Skin epidermis (tissue), 12 donors: ENCODE data around the gene DSG1.
"Not testable (repeated sequence)": the region's sequence is repeated elsewhere in the genome, so short reads cannot be mapped to it uniquely, and the experiment has no call there.

ENCODE experiments used
- H3K27ac ChIP-seq, 21 experiments: fragments of 200-600 bp; sonication (generic) in 11 of 21; one replicate each; pipeline ENCODE4 v1.5.0; 2020; ENCODE audit warnings: mild to moderate bottlenecking in 3 of 21, inconsistent platforms in 2 of 21, moderate library complexity in 2 of 21
- H3K4me3 ChIP-seq, 7 experiments: fragments of 200-600 bp; sonication (generic) in 2 of 7; one replicate each; pipeline ENCODE4 v1.5.0; 2020; ENCODE audit warnings: inconsistent platforms in 2 of 7, mild to moderate bottlenecking in 2 of 7, moderate library complexity in 1 of 7

DSG1 gene

DNA sequence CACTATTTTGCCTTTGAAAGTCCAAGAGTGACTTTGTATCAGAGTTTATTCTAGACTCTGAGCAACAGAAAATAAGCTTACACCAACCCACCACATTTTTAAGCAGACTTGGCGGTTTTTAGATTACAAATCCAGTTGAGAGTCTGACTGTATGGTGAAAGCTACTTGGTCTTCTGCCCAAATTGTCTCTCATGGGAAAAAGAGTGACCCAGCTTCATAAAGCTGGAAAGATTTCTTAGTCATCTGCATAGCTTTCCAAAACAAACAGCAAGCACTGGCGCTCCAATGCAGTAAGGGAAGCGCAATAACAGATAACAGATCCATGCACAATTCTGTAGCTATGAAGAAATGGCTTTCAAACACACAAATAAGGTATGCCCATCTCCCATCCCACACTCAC is 7.1 kb downstream of the DSG1 start:
- Histone ChIP-seq H3K4me3 (no peak overlapping the region), H3K27ac (peak overlapping the region in 14 of 21 experiments; percentile 7 to 82 (median 38))

DNA sequence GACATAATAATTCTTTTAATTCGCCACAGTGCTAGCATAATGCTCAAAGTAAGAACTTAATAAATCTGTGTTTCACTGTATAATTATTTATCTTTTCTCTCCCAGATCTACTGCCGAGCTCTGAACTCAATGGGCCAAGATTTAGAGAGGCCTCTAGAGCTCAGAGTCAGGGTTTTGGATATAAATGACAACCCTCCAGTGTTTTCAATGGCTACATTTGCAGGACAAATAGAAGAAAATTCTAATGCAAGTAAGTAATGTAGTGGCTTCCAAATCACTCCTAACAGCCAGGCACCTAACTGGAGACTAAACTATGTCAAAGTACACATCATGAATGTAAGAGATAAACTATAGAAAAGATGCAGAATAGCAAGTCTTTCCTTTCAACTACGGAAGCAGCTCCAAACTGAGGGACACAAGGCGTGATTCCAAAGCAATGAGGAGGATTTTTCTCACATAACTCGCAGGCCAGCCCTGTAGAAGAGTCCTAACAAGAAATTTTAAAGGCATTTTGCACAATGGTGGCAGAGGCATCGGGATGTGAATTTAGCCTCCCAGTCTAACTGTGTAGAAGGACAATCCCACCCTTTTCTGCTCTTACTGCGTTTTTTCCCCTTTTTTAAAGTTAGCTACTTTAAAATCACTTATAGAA is 12.0 kb downstream of the DSG1 start:
- Histone ChIP-seq H3K27ac (no peak overlapping the region), H3K4me3 (no peak overlapping the region)

DNA sequence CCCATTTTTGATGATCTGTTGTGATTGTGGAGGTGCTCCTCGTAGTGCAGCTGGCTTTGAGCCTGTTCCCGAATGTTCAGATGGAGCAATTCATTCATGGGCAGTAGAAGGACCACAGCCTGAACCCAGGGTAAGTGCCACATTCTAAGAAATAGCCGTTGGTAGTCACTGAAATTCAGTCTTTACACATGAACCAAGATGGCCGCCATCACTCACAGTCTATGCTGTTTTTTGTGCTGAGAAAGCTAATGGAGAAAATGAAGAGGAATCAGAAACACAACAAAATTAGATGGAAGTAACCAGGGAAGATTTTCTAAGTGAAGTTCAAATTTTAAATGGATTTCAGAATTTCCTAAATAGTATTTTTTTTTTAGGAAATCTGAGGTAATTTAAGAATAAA is 25.5 kb downstream of the DSG1 start:
- Histone ChIP-seq H3K4me3 (no peak overlapping the region), H3K27ac (no peak overlapping the region)

DNA sequence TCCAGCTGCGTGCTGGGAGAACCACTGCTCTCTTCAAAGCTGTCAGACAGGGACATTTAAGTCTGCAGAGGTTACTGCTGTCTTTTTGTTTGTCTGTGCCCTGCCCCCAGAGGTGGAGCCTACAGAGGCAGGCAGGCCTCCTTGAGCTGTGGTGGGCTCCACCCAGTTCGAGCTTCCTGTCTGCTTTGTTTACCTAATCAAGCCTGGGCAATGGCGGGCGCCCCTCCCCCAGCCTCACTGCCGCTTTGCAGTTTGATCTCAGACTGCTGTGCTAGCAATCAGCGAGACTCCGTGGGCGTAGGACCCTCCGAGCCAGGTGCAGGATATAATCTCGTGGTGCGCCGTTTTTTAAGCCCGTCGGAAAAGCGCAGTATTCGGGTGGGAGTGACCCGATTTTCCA is 35.4 kb downstream of the DSG1 start:
- H3K4me3 ChIP-seq, H3K27ac ChIP-seq: not testable (repeated sequence)

DNA sequence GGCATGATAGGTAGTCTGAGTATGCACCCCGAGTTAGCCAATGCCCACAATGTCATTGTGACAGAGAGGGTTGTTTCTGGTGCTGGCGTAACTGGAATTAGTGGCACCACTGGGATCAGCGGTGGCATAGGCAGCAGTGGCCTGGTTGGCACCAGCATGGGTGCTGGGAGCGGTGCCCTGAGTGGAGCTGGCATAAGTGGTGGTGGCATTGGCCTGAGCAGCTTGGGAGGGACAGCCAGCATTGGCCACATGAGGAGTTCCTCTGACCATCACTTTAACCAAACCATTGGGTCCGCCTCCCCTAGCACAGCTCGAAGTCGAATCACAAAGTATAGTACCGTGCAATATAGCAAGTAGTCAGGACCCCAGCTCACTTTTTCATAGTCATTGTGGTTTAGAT is 37.0 kb downstream of the DSG1 start:
- Histone ChIP-seq H3K4me3 (no peak overlapping the region), H3K27ac (no peak overlapping the region)

DNA sequence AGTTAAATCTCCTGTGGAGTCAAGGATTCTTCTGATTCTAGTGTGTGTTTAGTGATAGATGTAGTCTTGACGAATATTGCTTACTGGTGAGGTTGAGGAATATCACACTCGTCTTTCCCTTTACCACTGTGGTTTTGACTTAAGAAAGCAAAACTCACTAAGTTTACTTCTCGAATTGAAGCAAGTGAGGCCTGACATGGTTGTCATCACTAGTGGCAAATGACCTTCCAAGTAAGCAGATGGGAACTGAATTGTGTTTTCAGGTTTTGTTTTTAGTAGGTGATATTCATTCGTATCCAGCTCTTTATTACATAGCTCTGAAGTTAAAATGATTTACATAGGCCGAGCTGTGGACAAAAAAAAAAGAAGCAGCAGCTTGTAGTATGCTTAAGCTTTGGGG is 38.1 kb downstream of the DSG1 start:
- H3K27ac ChIP-seq, result no peak overlapping the region

DNA sequence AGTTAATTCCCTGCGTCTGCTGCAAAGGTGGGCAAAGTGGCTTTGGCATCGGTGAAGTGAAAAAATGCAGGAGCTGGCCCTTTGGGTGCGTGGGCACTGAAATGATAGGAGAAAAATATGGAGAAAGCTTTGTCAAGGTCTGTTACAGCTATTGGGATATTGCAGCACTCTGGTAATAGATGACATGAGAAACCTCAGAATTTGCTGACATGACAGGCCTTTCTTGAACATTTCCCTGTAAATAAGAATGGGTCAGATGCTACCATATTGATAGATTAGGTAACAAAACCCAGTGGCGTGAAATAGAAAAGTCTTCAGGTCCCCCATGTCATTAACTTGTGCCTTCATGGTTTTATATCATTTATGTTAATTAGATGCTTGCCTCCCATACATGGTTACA is 46.2 kb downstream of the DSG1 start:
- Histone ChIP-seq H3K27ac (no peak overlapping the region), H3K4me3 (no peak overlapping the region)

More for the DNA sequence above, 38.1 kb downstream of the DSG1 start:
- no peak overlapping the region for H3K4me3 ChIP-seq

DNA sequence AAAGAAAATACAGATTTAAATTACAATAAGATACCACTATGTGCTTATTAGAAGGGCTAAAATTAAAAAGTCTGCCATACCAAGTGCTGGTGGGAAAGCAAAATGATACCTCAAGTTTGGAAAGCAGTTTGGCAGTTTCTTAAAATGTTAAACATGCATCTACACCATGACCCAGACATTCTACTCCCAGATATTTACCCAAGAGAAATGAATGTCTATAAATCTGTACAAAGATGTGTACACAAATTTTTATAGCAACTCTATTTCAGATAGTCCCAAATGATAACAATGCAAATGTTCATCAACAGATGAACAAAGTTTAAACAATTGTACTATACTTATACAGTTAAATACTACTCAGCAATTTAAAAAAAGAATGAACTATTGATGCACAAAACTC is 51.5 kb downstream of the DSG1 start:
- H3K27ac ChIP-seq, result no peak overlapping the region

DNA sequence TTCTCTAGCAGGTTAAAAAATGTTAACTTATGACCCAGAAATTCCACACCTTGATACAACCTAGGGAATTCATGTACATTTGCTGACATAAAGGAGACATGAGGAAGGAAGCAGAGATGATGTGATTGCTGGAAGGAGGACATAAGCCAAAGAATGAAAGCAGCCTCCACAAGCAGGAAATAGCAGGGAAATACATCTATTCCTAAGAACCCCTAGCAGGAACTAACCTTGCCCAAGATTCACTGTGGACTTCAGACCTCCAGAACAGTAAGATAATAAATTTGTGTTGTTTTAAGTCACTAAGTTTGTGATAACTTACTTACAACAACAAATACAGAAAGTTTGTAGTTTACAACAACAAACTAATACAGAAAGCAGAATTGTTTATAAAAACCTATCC is 54.0 kb downstream of the DSG1 start:
- H3K27ac ChIP-seq, result no peak overlapping the region
- no peak overlapping the region for H3K4me3 ChIP-seq

More for the DNA sequence above, 51.5 kb downstream of the DSG1 start:
- H3K4me3 ChIP-seq, result no peak overlapping the region

DNA sequence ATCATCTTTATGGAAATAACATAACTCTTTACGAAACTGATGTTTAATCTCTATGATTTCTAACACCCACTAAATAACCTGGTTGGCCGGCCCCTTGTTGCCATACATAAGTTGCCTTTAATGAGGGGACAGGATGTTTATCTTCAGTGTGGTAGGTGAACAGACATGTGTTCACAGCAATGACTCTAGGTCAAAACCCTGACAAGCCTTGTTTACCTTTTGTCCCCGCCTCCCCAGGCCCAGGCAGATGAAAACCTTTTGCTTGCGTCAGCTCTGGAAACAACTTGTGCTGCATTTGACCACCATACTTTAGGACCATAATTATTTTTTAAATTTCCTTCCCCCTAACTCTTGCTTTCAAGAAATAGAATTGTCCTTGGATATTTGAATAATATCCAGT is 55.7 kb downstream of the DSG1 start:
- no peak overlapping the region for H3K27ac ChIP-seq
- no peak overlapping the region for H3K4me3 ChIP-seq

DNA sequence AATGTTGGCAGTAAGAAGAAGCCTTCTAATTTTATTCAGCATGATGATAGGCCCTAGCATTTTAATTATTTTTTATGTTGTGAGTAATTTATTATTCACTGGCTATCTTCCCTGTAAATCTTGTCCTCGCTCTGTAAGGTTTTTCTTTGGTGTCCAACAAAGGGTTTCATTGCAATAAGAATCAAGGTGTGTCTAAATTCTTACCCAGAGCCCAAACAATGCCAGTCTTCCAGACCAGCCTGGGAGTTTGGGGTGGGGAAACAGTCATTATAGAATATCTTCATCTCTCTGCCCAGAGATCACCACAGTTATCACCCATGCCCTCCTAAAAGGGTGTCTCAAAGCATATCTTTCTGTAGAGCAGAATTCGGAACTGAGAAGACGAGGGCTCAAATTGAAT is 58.5 kb downstream of the DSG1 start, which contains the start of gene DSG4:
Gene DSG4, plus strand, starts transcription at position 301 of the 400 bp plus-strand sequence. CDS start 135 bp downstream, outside the sequence.
- no peak within 1 kb of the TSS for H3K27ac ChIP-seq
- no peak within 1 kb of the TSS for H3K4me3 ChIP-seq

DNA sequence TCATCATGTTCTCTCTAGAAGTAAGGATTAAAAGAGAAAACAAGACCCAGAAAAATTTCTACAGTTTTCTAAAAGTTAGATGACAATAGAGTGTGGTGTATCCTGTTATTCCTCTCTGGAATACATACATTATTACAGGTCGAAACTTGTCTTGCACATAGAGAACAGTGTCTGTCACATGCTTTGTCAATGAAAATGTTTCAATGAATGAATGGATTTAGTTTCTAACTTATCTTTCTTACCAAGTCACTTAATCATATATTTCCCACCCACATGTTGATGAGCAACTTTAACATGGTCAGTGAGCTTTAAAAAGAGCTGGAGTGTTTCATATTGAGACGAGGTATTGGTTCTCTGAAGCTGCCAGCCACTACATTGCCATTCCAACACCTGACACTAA is 63.0 kb downstream of the DSG1 start:
- Histone ChIP-seq H3K27ac (no peak overlapping the region), H3K4me3 (no peak overlapping the region)

DNA sequence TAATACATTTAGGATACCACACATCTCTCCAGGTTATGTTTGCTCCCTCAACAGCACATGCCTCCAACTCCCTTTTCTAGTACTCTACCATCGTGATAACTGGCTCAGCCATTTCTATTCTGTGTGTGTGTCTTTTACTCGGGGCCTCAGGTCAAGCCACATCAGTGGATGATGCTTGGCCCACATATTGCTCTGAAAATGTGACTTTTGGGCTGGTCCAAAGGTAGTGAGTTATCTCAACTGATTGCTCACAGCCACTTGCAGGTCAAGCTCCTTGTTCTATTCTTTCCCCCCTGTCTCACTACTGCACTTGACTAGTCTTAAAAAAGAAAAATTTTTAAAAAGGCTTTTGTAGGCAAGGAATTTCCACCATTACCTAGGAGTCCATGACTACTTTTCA is 64.1 kb downstream of the DSG1 start:
- Histone ChIP-seq H3K27ac (no peak overlapping the region), H3K4me3 (no peak overlapping the region)

DNA sequence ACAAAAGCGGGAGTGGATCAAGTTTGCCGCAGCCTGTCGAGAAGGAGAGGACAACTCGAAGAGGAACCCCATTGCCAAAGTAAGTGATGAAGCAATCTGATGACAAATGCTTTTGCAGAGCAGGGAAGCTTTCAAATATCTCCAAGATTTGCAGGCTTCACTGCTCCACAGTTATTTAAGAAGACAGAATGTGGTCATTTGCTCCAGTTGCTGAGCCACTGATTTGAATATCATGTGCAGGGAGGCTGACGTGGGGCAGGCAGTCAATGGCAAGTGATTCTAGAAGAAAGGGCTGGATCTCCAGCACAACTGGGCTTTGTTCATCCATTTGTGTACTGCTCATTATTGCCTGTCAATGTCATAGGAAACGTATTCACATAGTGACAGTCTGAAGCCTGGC is 68.8 kb downstream of the DSG1 start:
- Histone ChIP-seq H3K4me3 (no peak overlapping the region), H3K27ac (no peak overlapping the region)

DNA sequence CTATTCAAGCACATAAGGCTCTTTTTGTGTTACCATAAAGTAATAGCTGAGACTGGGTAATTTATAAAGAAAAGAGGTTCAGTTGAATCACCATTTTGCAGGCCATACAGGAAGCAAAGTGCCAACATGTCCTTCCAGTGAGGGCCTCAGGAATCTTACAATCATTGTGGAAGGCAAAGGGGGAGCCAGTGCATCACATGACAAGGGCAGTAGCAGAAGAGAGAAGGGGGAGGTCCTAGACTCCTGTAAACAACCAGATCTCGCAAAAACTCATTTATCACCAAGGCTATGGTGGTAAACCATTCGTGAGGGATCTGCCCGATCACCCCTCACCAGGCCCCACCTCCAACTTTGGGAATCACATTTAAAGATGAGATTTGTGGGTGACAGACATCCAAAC is 75.3 kb downstream of the DSG1 start:
- H3K27ac ChIP-seq, result no peak overlapping the region
- H3K4me3 ChIP-seq, result no peak overlapping the region

DNA sequence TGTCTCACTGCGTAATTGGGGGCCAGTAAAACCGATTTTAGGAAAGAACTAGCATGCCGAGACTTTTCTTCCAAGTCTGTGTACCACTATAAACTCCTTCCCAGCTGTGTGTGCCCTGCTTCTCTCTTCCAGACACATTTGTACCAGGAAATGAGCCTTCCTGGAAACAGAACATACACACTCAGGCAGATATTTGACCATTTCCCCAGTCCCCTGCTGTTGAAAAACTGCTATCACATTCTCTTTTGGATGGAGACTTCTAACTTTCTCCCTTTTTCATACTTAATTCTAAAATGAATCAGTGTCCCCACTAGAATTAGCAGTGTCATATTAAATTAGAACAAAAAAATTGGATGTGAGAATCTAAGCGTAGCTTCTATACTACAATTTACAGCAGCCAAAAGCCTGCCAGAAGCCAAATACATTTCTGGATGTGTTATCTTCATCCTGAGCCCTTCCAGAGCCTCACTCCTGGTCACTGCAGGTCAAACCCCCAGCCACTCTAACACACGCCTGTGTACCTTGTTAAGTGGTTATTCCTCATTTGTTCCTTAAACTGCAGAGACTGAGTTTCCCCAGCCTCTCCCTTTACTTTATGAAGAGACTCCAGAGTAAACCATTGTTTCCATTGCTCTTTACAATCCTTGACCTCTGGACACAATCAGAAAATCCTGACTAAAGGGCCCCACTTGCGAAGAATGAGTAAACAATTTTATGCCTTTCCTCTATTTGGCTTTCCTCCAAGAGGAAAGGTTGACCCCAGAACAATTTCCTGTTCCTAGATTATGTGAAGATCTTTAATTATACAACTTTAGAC is 79.0 kb downstream of the DSG1 start:
- no peak overlapping the region for H3K27ac ChIP-seq
- H3K4me3 ChIP-seq, result no peak overlapping the region

DNA sequence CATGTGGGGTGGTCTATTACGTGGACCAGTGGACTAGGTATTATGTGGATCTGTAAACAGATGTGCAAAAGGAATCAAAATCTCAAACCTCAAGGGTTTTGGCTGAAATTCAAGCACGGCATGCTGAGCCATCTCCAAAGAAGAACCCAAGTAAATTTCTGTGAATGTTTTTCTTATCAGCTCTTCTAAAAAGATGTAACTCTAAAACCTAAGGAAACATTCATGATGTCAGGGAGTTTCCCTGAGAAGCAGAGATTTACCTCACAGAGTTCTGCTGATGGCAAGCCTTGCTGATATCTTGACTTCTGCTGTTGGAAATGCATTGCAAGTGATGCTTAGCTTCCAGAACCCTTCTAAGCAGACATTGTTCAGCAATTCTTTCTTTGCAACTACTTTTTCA is 80.2 kb downstream of the DSG1 start:
- Histone ChIP-seq H3K27ac (no peak overlapping the region), H3K4me3 (no peak overlapping the region)

DNA sequence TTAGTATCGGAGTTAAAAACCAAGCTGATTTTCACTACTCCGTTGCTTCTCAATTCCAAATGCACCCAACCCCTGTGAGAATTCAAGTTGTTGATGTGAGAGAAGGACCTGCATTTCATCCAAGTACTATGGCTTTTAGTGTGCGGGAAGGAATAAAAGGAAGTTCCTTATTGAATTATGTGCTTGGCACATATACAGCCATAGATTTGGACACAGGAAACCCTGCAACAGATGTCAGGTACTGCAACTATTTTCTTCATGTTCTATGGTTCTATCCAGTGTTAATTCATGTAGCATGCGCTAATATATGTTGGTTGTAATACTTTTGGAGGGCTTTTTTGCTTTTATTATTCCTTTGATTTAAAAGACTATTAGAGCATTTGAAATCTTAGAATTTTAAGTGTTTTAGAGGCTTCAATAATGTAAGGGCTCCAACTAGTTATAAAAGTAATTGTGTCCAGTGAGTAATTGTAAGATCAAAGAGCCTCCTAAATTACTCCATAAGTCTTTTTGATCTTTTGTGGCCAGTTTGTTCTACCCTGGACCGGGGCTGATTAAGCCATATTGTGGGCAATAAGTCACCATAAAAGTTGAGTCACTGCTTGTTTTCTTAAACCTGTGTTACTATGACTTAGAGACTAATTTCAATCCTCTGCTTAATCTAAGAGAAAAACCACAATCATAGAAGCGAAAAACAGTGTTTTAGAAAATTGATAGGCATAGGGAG is 81.5 kb downstream of the DSG1 start:
- H3K27ac ChIP-seq, result no peak overlapping the region
- H3K4me3 ChIP-seq, result no peak overlapping the region

DNA sequence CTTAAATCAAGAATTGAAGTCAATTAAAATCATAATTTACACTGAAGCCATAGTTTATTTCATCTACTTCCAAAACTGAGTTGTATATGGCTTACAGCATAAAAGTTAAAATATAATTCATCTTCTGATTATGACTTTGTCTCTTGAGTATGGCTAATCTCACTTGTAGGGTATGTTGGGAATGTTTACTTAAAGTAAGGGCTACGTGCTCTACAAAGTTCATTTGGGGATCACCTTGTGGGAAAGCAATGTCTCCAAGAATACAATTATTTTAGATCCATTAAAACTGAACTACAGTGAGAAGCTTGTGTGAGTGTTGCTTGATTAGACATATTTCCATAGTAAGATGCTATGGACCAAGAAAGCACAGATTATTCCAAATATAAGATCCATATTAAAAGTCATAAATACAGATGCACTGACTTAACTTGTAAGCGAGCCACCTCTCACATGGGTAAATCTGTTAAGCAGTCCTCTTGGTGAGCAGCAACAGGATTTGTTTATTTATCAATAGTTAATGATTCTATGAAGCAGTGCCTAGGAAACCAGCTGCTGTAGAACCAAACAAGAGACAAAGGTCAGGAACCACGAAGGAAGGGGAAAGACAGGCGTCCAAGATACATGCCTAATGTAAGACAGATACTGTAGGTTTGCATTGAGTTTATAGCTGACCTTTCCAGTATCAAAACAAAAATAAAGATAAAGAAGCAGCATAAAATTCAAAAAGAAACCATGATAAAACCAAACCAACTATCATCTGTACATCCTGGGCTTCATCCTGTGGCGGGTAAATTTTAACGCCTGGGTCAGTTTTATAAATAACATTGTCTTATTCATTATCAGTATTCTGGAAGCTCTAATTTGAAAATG is 83.4 kb downstream of the DSG1 start:
- Histone ChIP-seq H3K4me3 (no peak overlapping the region), H3K27ac (no peak overlapping the region)

DNA sequence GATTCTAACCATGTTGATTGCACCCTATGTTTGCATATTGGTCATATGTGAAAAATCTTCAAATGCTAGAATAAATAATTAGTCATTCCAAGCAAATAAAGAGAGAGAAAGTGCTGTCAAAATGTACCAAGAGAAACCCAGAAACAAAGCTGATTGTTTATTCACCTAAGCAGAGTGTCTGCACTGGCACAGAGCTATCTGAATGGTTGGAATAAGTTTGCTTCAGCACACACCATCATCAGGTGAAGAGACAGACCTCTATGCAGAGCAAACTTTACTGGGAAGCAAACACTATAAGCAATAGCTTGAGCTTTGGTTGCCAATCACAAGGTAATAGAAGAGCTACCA is 84.0 kb downstream of the DSG1 start:
- Histone ChIP-seq H3K27ac (no peak overlapping the region), H3K4me3 (no peak overlapping the region)
